Pancreas (tissue), 10 donors: ENCODE measurements around the gene JAK3. TPM values are rescaled to one million over a fixed set of nuclear protein-coding genes. Genes with fewer than 3 reads are reported as not detected.

ENCODE experiments used
- ATAC-seq, 4 donors: fragments of 200-7000 bp; cut with Tn5 transposase; one replicate each; pipeline versions ENCODE4 v1.8.0 to v1.9.1; 2020; ENCODE audit warnings: mild to moderate bottlenecking in 4 of 4, moderate library complexity in 4 of 4
- DNase-seq, 6 donors: peaks; one replicate each; pipeline ENCODE4 v3.0.0-alpha.2; 2020
- FAIRE-seq: peaks from 2 replicates; lab custom pipeline; 2012; peaks lifted over from hg19 to GRCh38; lab: Jason Lieb, UNC
- H3K27ac ChIP-seq, 4 donors: fragments of 200-600 bp; sonication (generic); 1 replicate in 3 of 4; 2 replicates in 1 of 4; pipeline versions ENCODE4 v1.5.0 to v1.8.0; 2020
- H3K27me3 ChIP-seq, 4 donors: fragments of 200-600 bp; one replicate each; pipeline ENCODE4 v1.8.0; 2021
- H3K36me3 ChIP-seq, 3 donors: fragments of 200-600 bp; sonication (generic) in 1 of 3; one replicate each; pipeline versions ENCODE4 v1.5.0 to v1.8.0; 2020 to 2021
- H3K4me1 ChIP-seq, 3 donors: fragments of 200-600 bp; one replicate each; pipeline ENCODE4 v1.8.0; 2021
- H3K4me3 ChIP-seq, 4 donors: fragments of 200-600 bp; sonication (generic) in 2 of 4; one replicate each; pipeline versions ENCODE4 v1.5.0 to v1.8.0; 2020 to 2021
- H3K9me3 ChIP-seq, 4 donors: fragments of 200-600 bp; one replicate each; pipeline ENCODE4 v1.8.0; 2021
- WGBS, 2 donors: extraction: QIAGEN DNeasy Blood & Tissue Kit; methylation state at CpG; one replicate each; pipeline ENCODE4 v1.1.7; 2013; 5-methylcytosine and 5-hydroxymethylcytosine counted together
- intact Hi-C, 3 donors: fragments of 100-400 bp; cut with DNase I; formaldehyde crosslinking; loops; one replicate each; pipeline versions ENCODE4 v1.11.1 to v1.14.2; 2022
- polyA plus RNA-seq, 2 donors: library from polyadenylated mRNA; stranded (reverse); fragments of 200-250 nt; gene quantifications; one replicate each; pipeline ENCODE4 v1.2.3, GENCODE V29; 2013
- total RNA-seq, 6 donors: library from RNA; stranded (reverse); fragmentation: NEBNext Ultra II Directional in 4 of 6; extraction: Animal tissue kit (Norgen Biotek cat#: 25700) in 4 of 6; gene quantifications; one replicate each; pipeline versions ENCODE4 v1.2.1 to v1.2.4, GENCODE V29; 2021 to 2023
- TF ChIP-seq, protein P1 (sequence below), 4 donors: fragments of 200-600 bp; sonication (generic) in 3 of 4; IDR thresholded peaks; one replicate each; pipeline versions ENCODE4 v1.5.0 to v1.8.0; 2021; ENCODE audit warnings: antibody characterized with exemption in 4 of 4
- donor health status: healthy with polysubstance abuse.
- donor health status: DM: no; HTN: no; CAD: no; lungs with moderate emphysema.
- donor health status: DM: no; HTN: no; CAD: no.
- donor health status: control.
- donor health status: control.
- donor health status: Bipolar disorder and iron deficiency.
- donor health status: DM: yes; HTN: yes; CAD: no.
- donor health status: DM: no; HTN: no; CAD: no.
- donor health status: DM: no; HTN: no; CAD: no.
- donor health status: DM: yes; HTN: yes; CAD: no.

Gene JAK3
- total and polyA plus RNA-seq, 8 donors, result 1.1 to 6.6 (median 2.5) TPM

- Histone ChIP-seq H3K27me3 (no peaks in the 10 kb centered on the region), H3K9me3 (no peaks in the 10 kb centered on the region), H3K27ac (no peak overlapping the region), H3K4me1 (no peaks in the 10 kb centered on the region), H3K36me3 (no peaks in the 10 kb centered on the region), H3K4me3 (no peak overlapping the region)
- no peak for ATAC-seq
- WGBS, 2 donors, result 59 to 77% methylated on average over 12 to 13 of the region's 13 CpGs
- TF ChIP-seq, protein P1, sequence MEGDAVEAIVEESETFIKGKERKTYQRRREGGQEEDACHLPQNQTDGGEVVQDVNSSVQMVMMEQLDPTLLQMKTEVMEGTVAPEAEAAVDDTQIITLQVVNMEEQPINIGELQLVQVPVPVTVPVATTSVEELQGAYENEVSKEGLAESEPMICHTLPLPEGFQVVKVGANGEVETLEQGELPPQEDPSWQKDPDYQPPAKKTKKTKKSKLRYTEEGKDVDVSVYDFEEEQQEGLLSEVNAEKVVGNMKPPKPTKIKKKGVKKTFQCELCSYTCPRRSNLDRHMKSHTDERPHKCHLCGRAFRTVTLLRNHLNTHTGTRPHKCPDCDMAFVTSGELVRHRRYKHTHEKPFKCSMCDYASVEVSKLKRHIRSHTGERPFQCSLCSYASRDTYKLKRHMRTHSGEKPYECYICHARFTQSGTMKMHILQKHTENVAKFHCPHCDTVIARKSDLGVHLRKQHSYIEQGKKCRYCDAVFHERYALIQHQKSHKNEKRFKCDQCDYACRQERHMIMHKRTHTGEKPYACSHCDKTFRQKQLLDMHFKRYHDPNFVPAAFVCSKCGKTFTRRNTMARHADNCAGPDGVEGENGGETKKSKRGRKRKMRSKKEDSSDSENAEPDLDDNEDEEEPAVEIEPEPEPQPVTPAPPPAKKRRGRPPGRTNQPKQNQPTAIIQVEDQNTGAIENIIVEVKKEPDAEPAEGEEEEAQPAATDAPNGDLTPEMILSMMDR (IDR thresholded peaks at IDR 0.05), result no peak
- no peak for FAIRE-seq
- no peak for DNase-seq
- intact Hi-C loops, result no loop called here
These were observed 30.0 kb downstream of the JAK3 start for GRCh38 chr19:17817668-17818363.

GRCh38 chr19:17812099-17812498 lies 35.7 kb downstream of the JAK3 start:
- no peak overlapping the region for H3K27ac ChIP-seq
- FAIRE-seq, result no peak
- WGBS, 2 donors, result 71 to 83% methylated on average over 5 of the region's 5 CpGs
- no peaks in the 10 kb centered on the region for H3K27me3 ChIP-seq
- no peak for ATAC-seq
- intact Hi-C loops, result no loop called here
- TF ChIP-seq, protein P1 (IDR thresholded peaks at IDR 0.05), result no peak
- no peaks in the 10 kb centered on the region for H3K36me3 ChIP-seq
- no peaks in the 10 kb centered on the region for H3K9me3 ChIP-seq
- no peaks in the 10 kb centered on the region for H3K4me1 ChIP-seq
- DNase-seq, result no peak
- H3K4me3 ChIP-seq, result no peak overlapping the region

DNA sequence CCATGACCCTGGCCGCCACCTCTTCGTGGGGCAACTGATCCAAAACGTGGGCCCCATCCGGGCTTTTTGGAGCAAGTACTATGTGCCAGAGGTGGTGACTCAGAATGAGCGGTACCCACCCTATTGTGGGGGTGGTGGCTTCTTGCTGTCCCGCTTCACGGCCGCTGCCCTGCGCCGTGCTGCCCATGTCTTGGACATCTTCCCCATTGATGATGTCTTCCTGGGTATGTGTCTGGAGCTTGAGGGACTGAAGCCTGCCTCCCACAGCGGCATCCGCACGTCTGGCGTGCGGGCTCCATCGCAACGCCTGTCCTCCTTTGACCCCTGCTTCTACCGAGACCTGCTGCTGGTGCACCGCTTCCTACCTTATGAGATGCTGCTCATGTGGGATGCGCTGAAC lies 36.1 kb downstream of the JAK3 start:
- 86 to 87% methylated on average over 20 of the region's 20 CpGs for WGBS, 2 donors
- H3K4me1 ChIP-seq, result no peaks in the 10 kb centered on the region
- intact Hi-C loops, result no loop called here
- H3K4me3 ChIP-seq, result no peak overlapping the region
- no peaks in the 10 kb centered on the region for H3K9me3 ChIP-seq
- H3K36me3 ChIP-seq, result no peaks in the 10 kb centered on the region
- TF ChIP-seq, protein P1 (IDR thresholded peaks at IDR 0.05), result no peak
- H3K27ac ChIP-seq, result no peak overlapping the region
- DNase-seq, result no peak
- no peaks in the 10 kb centered on the region for H3K27me3 ChIP-seq
- no peak for FAIRE-seq
- ATAC-seq, result no peak

DNA sequence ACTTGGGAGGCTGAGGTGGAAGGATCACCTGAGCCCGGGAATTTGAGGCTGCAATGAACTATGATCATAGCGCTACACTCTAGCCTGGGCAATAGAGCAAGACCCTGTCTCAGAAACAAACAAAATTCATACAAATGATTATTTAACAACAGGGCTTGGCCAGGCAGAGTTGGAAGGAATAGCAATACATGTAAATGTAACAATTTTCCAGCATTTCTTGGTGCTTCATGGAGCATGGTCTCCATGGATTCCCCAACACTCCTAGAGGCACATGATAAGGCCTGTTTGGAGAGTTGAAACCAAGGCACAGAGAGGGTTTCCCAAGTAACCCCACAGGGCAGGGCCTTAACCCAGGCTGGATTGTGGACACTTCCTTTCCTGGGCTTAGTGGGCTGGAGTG lies 36.7 kb downstream of the JAK3 start:
- no peak for ATAC-seq
- Histone ChIP-seq H3K9me3 (no peaks in the 10 kb centered on the region), H3K36me3 (no peaks in the 10 kb centered on the region), H3K27ac (no peak overlapping the region), H3K4me3 (no peak overlapping the region), H3K27me3 (no peaks in the 10 kb centered on the region), H3K4me1 (no peaks in the 10 kb centered on the region)
- FAIRE-seq, result no peak
- TF ChIP-seq, protein P1 (IDR thresholded peaks at IDR 0.05), result no peak
- DNase-seq, result no peak
- intact Hi-C loops, result no loop called here
- 91 to 100% methylated on average over 2 of the region's 2 CpGs for WGBS, 2 donors

GRCh38 chr19:17807731-17808316 lies 40.0 kb downstream of the JAK3 start:
- ATAC-seq (no peak), FAIRE-seq (no peak), DNase-seq (no peak)
- intact Hi-C loops, result no loop called here
- Histone ChIP-seq H3K27me3 (no peaks in the 10 kb centered on the region), H3K9me3 (no peaks in the 10 kb centered on the region), H3K4me1 (no peaks in the 10 kb centered on the region), H3K27ac (no peak overlapping the region), H3K4me3 (no peak overlapping the region), H3K36me3 (no peaks in the 10 kb centered on the region)
- 74 to 85% methylated on average over 36 to 38 of the region's 38 CpGs for WGBS, 2 donors
- TF ChIP-seq, protein P1 (IDR thresholded peaks at IDR 0.05), result no peak
